ENCODE measurements around the gene BMP7.

The BMP7 gene

GRCh38 chr20:57210054-57210910, 56.2 kb downstream of the BMP7 start:
- FAIRE-seq (no peak), DNase-seq (ENCODE audit: insufficient read length, low spot score) (no peak)
- TF ChIP-seq CTCF (IDR thresholded peaks at IDR 0.05; ENCODE audit: insufficient read depth, missing control alignments): no peak

- FAIRE-seq (no peak), DNase-seq (ENCODE audit: insufficient read length, low spot score) (no peak)
- no peak for TF ChIP-seq CTCF (IDR thresholded peaks at IDR 0.05; ENCODE audit: insufficient read depth, missing control alignments)
Observed at GRCh38 chr20:57209413-57209812, 57.0 kb downstream of the BMP7 start.

- FAIRE-seq (no peak), DNase-seq (ENCODE audit: insufficient read length, low spot score) (no peak)
- TF ChIP-seq CTCF (IDR thresholded peaks at IDR 0.05; ENCODE audit: insufficient read depth, missing control alignments): no peak
Observed at GRCh38 chr20:57208198-57208597, 58.2 kb downstream of the BMP7 start.

GRCh38 chr20:57207251-57207650, 59.2 kb downstream of the BMP7 start:
- no peak for FAIRE-seq
- TF ChIP-seq CTCF (IDR thresholded peaks at IDR 0.05; ENCODE audit: insufficient read depth, missing control alignments): no peak
- no peak for DNase-seq (ENCODE audit: insufficient read length, low spot score)

GRCh38 chr20:57205606-57206219, 60.7 kb downstream of the BMP7 start:
- DNase-seq (ENCODE audit: insufficient read length, low spot score) (no peak), FAIRE-seq (no peak)
- TF ChIP-seq CTCF (IDR thresholded peaks at IDR 0.05; ENCODE audit: insufficient read depth, missing control alignments): no peak

- TF ChIP-seq CTCF (IDR thresholded peaks at IDR 0.05; ENCODE audit: insufficient read depth, missing control alignments): no peak
- FAIRE-seq (no peak), DNase-seq (ENCODE audit: insufficient read length, low spot score) (no peak)
Observed at GRCh38 chr20:57203986-57204385, 62.5 kb downstream of the BMP7 start.

- FAIRE-seq: no peak
- no peak for DNase-seq (ENCODE audit: insufficient read length, low spot score)
- TF ChIP-seq CTCF (IDR thresholded peaks at IDR 0.05; ENCODE audit: insufficient read depth, missing control alignments): no peak
Observed at GRCh38 chr20:57203204-57203603, 63.2 kb downstream of the BMP7 start.

All from D721Med (cell line).